OCI-LY3 (cell line): ENCODE results near the gene PTPN13.

Experiments
- H2AFZ ChIP-seq: fragments of 200-600, 300-600 bp; shearing (Covaris generic); 2 replicates; pipeline ENCODE4 v1.6.0; 2014; ENCODE audit warnings: antibody characterized with exemption, low read depth, low read length
- H3K27ac ChIP-seq: fragments of 200-600, 300-600 bp; sonication (generic); 2 replicates; pipeline ENCODE4 v1.5.1; 2014; ENCODE audit warnings: mild to moderate bottlenecking, low read length, moderate library complexity, mixed read lengths
- H3K27me3 ChIP-seq: fragments of 200-600, 300-600 bp; sonication (generic); 2 replicates; pipeline ENCODE4 v1.6.1; 2014; ENCODE audit warnings: low read depth, low read length, mixed read lengths
- H3K36me3 ChIP-seq: fragments of 200-600, 300-600 bp; sonication (generic); replicated peaks from 2 replicates; pipeline ENCODE3; 2014; ENCODE audit warnings: low read depth, low read length, mixed read lengths
- H3K4me1 ChIP-seq: fragments of 300-600, 200-600 bp; sonication (generic); 2 replicates; pipeline ENCODE4 v1.6.1; 2014; ENCODE audit warnings: low read length, mixed read lengths
- H3K4me2 ChIP-seq: fragments of 200-600, 300-600 bp; sonication (generic); 2 replicates; pipeline ENCODE4 v1.6.1; 2014; ENCODE audit warnings: low read length, mixed read lengths
- H3K4me3 ChIP-seq: fragments of 300-600, 200-600 bp; sonication (generic); 2 replicates; pipeline ENCODE4 v1.5.1; 2014; ENCODE audit warnings: antibody characterized with exemption, mild to moderate bottlenecking, low read length, moderate library complexity
- H3K79me2 ChIP-seq: fragments of 300-600, 200-600 bp; shearing (Covaris generic); 2 replicates; pipeline ENCODE4 v1.6.1; 2014; ENCODE audit warnings: mild to moderate bottlenecking, low read length, mixed read lengths
- H3K9ac ChIP-seq: fragments of 300-600, 200-600 bp; shearing (Covaris generic); 2 replicates; pipeline ENCODE4 v1.6.0; 2014; ENCODE audit warnings: mild to moderate bottlenecking, low read length, moderate library complexity
- H3K9me3 ChIP-seq: fragments of 200-600, 300-600 bp; shearing (Covaris generic); 2 replicates; pipeline ENCODE4 v1.6.1; 2014; ENCODE audit warnings: low read length, mixed read lengths; ENCODE audit not compliant: insufficient read depth
- H4K20me1 ChIP-seq: fragments of 200-600, 300-600 bp; sonication (generic); 2 replicates; pipeline ENCODE4 v1.6.1; 2016; ENCODE audit warnings: low read length, mixed read lengths; ENCODE audit not compliant: insufficient read depth
- EZH2phosphoT487 ChIP-seq: fragments of 200-600 bp; shearing (Covaris generic); IDR thresholded peaks from 2 replicates; pipeline ENCODE4 v1.6.1; 2018; ENCODE audit warnings: antibody characterized with exemption, mixed run types, low read depth
- TF ChIP-seq, protein P1 (sequence below): fragments of 200-600, 300-600 bp; sonication (generic); IDR thresholded peaks from 2 replicates; pipeline ENCODE4 v1.5.1; 2014; ENCODE audit warnings: antibody characterized with exemption, low read length, low read depth

The PTPN13 gene

DNA sequence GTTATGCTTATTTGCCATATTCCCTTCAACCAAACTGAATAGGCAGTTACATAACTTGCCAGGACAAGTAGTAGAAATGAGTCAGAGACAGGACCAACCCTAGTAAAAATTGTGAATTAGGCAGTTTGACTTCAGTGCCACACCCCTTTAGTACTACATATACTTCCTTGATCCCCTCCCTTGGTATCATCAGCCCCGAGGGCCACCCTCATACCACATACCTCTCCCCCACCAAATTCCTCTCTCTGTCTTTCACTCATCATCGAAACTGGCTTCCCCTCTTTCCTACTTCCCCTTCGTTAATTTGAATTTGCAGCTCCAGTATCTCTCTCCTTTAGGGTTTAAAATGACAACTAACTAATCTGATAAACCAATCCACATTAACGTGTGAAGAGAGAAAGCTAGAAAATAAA lies 7.9 kb upstream of the PTPN13 start:
- H3K4me1 ChIP-seq: peaks cover 34% of the 10 kb centered on the region
- no peaks in the 10 kb centered on the region for H3K36me3 ChIP-seq
- peak overlapping the region; percentile 67 for H3K4me2 ChIP-seq
- no peaks in the 10 kb centered on the region for H4K20me1 ChIP-seq
- H3K4me3 ChIP-seq: peak overlapping the region; percentile 47
- H2AFZ ChIP-seq: 0 out of 2 replicates have a peak overlapping the region, but pooled peaks have one; percentile 20
- no peak for TF ChIP-seq EZH2phosphoT487
- TF ChIP-seq, protein P1, sequence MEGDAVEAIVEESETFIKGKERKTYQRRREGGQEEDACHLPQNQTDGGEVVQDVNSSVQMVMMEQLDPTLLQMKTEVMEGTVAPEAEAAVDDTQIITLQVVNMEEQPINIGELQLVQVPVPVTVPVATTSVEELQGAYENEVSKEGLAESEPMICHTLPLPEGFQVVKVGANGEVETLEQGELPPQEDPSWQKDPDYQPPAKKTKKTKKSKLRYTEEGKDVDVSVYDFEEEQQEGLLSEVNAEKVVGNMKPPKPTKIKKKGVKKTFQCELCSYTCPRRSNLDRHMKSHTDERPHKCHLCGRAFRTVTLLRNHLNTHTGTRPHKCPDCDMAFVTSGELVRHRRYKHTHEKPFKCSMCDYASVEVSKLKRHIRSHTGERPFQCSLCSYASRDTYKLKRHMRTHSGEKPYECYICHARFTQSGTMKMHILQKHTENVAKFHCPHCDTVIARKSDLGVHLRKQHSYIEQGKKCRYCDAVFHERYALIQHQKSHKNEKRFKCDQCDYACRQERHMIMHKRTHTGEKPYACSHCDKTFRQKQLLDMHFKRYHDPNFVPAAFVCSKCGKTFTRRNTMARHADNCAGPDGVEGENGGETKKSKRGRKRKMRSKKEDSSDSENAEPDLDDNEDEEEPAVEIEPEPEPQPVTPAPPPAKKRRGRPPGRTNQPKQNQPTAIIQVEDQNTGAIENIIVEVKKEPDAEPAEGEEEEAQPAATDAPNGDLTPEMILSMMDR: no peak
- no peaks in the 10 kb centered on the region for H3K9me3 ChIP-seq
- peak overlapping the region; percentile 29; the same call in 1 of the 2 replicates for H3K9ac ChIP-seq
- no peaks in the 10 kb centered on the region for H3K27me3 ChIP-seq
- H3K27ac ChIP-seq: peak overlapping the region; percentile 56
- H3K79me2 ChIP-seq: no peaks in the 10 kb centered on the region

DNA sequence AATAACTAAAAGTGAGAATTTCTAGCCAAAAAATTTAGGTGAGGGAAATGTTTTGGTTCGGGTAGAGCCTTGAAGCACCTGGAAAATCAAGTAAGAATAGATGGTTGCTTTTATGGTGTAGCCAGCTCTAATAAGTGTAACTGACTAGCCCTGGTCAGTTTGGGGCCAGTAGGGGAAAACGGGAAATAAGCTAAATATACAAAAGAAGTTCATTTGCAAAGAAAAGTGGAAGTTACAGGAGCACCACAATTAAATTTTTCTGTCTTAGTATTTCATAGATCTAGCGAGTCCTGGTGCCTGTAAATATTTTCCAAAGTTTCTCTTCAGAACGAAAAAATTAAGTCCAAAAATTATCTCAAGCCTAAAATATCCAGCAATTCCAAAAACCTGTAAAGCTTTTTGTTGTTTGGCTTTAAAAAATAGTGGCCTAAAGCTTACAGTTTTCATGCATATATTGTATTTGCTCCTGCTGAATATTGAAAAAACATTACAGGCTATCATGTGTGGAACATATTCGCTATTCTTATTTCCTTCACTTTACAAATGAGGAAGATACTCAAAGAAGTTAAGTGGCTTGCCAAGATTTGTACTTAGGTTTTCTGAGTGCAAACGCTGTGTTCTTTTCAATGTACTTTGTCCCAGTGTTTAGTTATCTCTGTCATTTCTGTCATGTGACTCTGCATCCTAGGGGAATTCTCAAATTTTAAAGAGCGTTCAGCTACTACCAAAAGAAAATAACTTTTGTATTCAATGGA lies 7.3 kb upstream of the PTPN13 start:
- H3K36me3 ChIP-seq: no peaks in the 10 kb centered on the region
- peak overlapping the region; percentile 11; the same call in 1 of the 2 replicates for H3K9ac ChIP-seq
- peaks cover 34% of the 10 kb centered on the region for H3K4me1 ChIP-seq
- no peaks in the 10 kb centered on the region for H4K20me1 ChIP-seq
- peak overlapping the region; percentile 56 for H3K27ac ChIP-seq
- H3K79me2 ChIP-seq: no peaks in the 10 kb centered on the region
- peak overlapping the region; percentile 20; the same call in 1 of the 2 replicates for H2AFZ ChIP-seq
- no peaks in the 10 kb centered on the region for H3K9me3 ChIP-seq
- TF ChIP-seq EZH2phosphoT487: no peak
- TF ChIP-seq, protein P1: no peak
- H3K27me3 ChIP-seq: no peaks in the 10 kb centered on the region
- peak overlapping the region; percentile 67 for H3K4me2 ChIP-seq
- peak overlapping the region; percentile 47 for H3K4me3 ChIP-seq

DNA sequence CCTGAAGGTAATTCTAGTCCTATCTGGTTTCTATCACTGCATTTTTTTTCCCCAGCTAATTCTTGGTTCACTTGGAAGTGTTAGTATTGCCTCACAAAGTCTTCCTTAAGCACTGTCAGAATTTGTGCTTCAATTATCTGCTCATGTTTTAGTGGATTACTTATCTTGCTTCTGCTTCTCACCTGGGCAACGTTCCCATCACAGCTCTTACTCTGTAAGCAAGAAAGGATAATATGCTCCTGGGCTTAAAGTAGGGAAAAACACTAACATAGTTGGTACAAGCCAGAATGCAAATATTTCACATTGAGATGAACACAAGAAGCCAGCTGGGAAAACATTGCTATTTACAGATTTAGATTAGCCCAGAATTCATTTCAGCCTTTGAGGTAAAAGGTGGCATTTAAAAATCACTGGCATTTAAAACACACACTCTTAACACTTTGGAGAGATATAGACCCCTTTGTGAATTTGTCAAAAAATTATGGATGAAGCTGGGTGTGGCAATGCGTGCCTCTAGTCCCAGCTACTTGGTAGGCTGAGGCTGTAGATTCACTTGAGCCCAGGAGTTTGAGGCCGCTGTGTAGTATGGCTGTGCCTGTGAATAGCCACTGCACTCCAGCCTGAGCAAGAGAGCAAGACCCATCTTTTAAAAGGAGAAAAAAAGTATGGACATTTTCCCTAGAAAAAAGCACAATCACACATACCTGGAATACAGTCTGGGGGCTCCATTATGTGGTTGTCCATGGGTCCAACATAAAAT lies 6.6 kb upstream of the PTPN13 start:
- no peaks in the 10 kb centered on the region for H3K79me2 ChIP-seq
- H3K4me1 ChIP-seq: peaks cover 28% of the 10 kb centered on the region
- H4K20me1 ChIP-seq: no peaks in the 10 kb centered on the region
- H2AFZ ChIP-seq: no peak overlapping the region
- H3K4me2 ChIP-seq: no peak overlapping the region
- no peak overlapping the region for H3K9ac ChIP-seq
- H3K9me3 ChIP-seq: no peaks in the 10 kb centered on the region
- H3K27me3 ChIP-seq: no peaks in the 10 kb centered on the region
- TF ChIP-seq EZH2phosphoT487: no peak
- TF ChIP-seq, protein P1: no peak
- no peak overlapping the region for H3K27ac ChIP-seq
- no peak overlapping the region for H3K4me3 ChIP-seq
- H3K36me3 ChIP-seq: no peaks in the 10 kb centered on the region

DNA sequence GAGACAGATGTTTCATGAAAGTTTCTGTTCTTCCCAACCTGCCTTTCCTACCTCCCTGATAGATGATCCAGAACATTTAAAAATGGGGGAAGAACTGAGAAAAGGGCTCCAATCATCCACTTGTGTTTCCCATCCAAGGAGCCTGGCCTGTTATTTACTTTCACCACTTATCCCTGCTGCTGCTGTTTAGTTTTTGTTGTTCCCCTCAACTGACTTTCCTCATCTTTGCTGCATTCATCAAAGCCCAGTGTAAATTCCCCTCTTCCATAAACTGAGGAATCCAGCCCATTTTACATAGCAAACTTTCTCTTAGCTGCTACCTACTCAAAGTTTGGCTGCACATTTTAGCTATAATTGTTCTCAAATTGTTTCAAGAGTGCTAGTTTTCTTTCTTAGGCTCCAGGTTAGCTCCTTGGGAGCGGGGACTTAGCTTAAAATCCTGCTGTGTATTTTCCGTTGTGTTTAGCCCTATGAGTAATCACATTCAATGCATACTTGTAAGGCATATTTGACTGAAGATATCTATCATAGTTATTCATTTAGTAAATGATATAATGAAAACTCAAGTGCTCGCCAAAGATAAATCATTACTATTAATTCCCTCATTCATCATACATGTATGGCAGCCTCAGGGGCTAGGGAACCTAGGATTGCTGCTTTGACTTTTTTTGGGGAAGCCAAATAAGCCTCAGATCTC lies 1.4 kb upstream of the PTPN13 start:
- Histone ChIP-seq H3K9me3 (no peaks in the 10 kb centered on the region), H3K9ac (no peak overlapping the region), H3K4me3 (no peak overlapping the region), H3K4me1 (no peaks in the 10 kb centered on the region), H3K36me3 (no peaks in the 10 kb centered on the region), H3K27ac (no peak overlapping the region), H3K4me2 (no peak overlapping the region), H3K79me2 (no peaks in the 10 kb centered on the region), H4K20me1 (no peaks in the 10 kb centered on the region), H3K27me3 (no peaks in the 10 kb centered on the region), H2AFZ (no peak overlapping the region)
- TF ChIP-seq EZH2phosphoT487: no peak
- TF ChIP-seq, protein P1: no peak
